Activated naive CD8-positive, alpha-beta T cell treated with anti-CD3 and anti-CD28 coated beads, Interleukin-2, amount 10 ng/mL, durations not matched to agents 7 days and 5 days (primary cell): ENCODE data around the gene NRXN3. TPM values are rescaled to one million over a fixed set of nuclear protein-coding genes. Genes with fewer than 3 reads are reported as not detected.

Experiments used
- ATAC-seq: fragments of 150-1000 bp; cut with Tn5 transposase; one replicate; pipeline ENCODE4 v1.10.0; 2021; ENCODE audit warnings: low read depth, moderate library complexity
- POLR2A ChIA-PET: fragments of 350-600 bp; sonication (Branson Sonifier 250); formaldehyde crosslinking; loops from one replicate; lab custom pipeline; 2021; ENCODE audit warnings: antibody characterized with exemption; lab: Charles Lee
- DNase-seq: peaks from one replicate; pipeline ENCODE4 v3.0.0; 2021
- H3K27ac Mint-ChIP-seq: one replicate; pipeline ENCODE4 v1.8.0; 2022; ENCODE audit warnings: mild to moderate bottlenecking, mixed read lengths
- H3K27me3 Mint-ChIP-seq: one replicate; pipeline ENCODE4 v1.8.0; 2022; ENCODE audit warnings: mild to moderate bottlenecking, moderate library complexity, mixed read lengths
- H3K36me3 Mint-ChIP-seq: one replicate; pipeline ENCODE4 v1.8.0; 2021; ENCODE audit warnings: mild to moderate bottlenecking, mixed read lengths
- H3K4me1 Mint-ChIP-seq: one replicate; pipeline ENCODE4 v1.8.0; 2021; ENCODE audit warnings: mixed read lengths
- H3K4me3 Mint-ChIP-seq: one replicate; pipeline ENCODE4 v1.8.0; 2022; ENCODE audit warnings: mild to moderate bottlenecking, moderate library complexity, mixed read lengths
- H3K9me3 Mint-ChIP-seq: one replicate; pipeline ENCODE4 v1.8.0; 2021; ENCODE audit warnings: mixed read lengths
- total RNA-seq, 2 experiments: library from RNA; stranded (reverse); gene quantifications; one replicate each; pipeline ENCODE4 v1.2.3, GENCODE V29; 2021

The NRXN3 gene
- total RNA-seq, 2 experiments from 2014 or later, result not detected

- no peak for ATAC-seq
- Mint-ChIP-seq H3K36me3 (no peaks in the 10 kb centered on the region), H3K4me3 (no peak overlapping the region), H3K27ac (no peak overlapping the region), H3K27me3 (peaks cover 2% of the 10 kb centered on the region), H3K4me1 (no peaks in the 10 kb centered on the region), H3K9me3 (peaks cover 1% of the 10 kb centered on the region)
- POLR2A ChIA-PET, result no interaction called here
- no peak for DNase-seq
Observed at GRCh38 chr14:78367355-78367754, 197.2 kb downstream of the NRXN3 start.

- no peak for ATAC-seq
Observed at GRCh38 chr14:78383060-78383459, 212.9 kb downstream of the NRXN3 start.

GRCh38 chr14:78398216-78398615, 228.0 kb downstream of the NRXN3 start:
- H3K27me3 Mint-ChIP-seq, result no peaks in the 10 kb centered on the region
- H3K9me3 Mint-ChIP-seq, result no peaks in the 10 kb centered on the region
- no peaks in the 10 kb centered on the region for H3K36me3 Mint-ChIP-seq
- ATAC-seq (no peak), DNase-seq (no peak)
- H3K27ac Mint-ChIP-seq, result no peak overlapping the region
- no peak overlapping the region for H3K4me3 Mint-ChIP-seq
- POLR2A ChIA-PET, result no interaction called here
- H3K4me1 Mint-ChIP-seq, result peaks cover 1% of the 10 kb centered on the region

More at GRCh38 chr14:78383060-78383459, 212.9 kb downstream of the NRXN3 start:
- DNase-seq, result no peak
- H3K27me3 Mint-ChIP-seq, result no peaks in the 10 kb centered on the region
- H3K4me3 Mint-ChIP-seq, result no peak overlapping the region
- H3K36me3 Mint-ChIP-seq, result no peaks in the 10 kb centered on the region
- POLR2A ChIA-PET, result no interaction called here
- H3K9me3 Mint-ChIP-seq, result peaks cover 2% of the 10 kb centered on the region
- no peaks in the 10 kb centered on the region for H3K4me1 Mint-ChIP-seq
- H3K27ac Mint-ChIP-seq, result no peak overlapping the region

GRCh38 chr14:78399316-78399889, 229.2 kb downstream of the NRXN3 start:
- Mint-ChIP-seq H3K27me3 (no peaks in the 10 kb centered on the region), H3K27ac (no peak overlapping the region), H3K36me3 (no peaks in the 10 kb centered on the region), H3K4me3 (no peak overlapping the region), H3K9me3 (no peaks in the 10 kb centered on the region), H3K4me1 (peaks cover 6% of the 10 kb centered on the region)
- no peak for DNase-seq
- no peak for ATAC-seq
- POLR2A ChIA-PET, result no interaction called here

DNA sequence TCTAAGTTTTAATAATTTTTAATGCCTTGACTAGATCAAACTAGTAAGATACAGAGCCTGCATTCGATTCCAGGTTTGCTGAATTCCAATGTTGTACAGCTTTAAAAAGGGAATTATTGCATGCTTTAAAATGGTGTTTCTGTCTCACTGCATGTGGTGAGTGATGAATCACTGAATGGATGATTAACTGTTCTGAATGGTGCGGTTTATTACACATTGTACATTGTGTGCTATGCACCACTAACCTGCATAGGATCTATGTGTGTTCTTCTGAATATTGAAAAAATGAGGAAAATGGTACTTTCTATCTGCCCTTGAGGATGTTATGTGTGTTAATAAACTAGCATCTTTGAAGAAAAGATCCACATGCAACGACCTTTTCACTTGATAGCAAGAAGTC, 231.7 kb downstream of the NRXN3 start:
- POLR2A ChIA-PET, result no interaction called here
- H3K9me3 Mint-ChIP-seq, result no peaks in the 10 kb centered on the region
- peaks cover 6% of the 10 kb centered on the region for H3K4me1 Mint-ChIP-seq
- DNase-seq (no peak), ATAC-seq (no peak)
- no peaks in the 10 kb centered on the region for H3K36me3 Mint-ChIP-seq
- peaks cover 4% of the 10 kb centered on the region for H3K27me3 Mint-ChIP-seq
- H3K4me3 Mint-ChIP-seq, result no peak overlapping the region
- H3K27ac Mint-ChIP-seq, result no peak overlapping the region

GRCh38 chr14:78403278-78403815, 233.2 kb downstream of the NRXN3 start:
- Mint-ChIP-seq H3K4me3 (no peak overlapping the region), H3K27ac (no peak overlapping the region), H3K36me3 (no peaks in the 10 kb centered on the region), H3K9me3 (no peaks in the 10 kb centered on the region), H3K4me1 (peaks cover 6% of the 10 kb centered on the region), H3K27me3 (peaks cover 4% of the 10 kb centered on the region)
- no peak for ATAC-seq
- POLR2A ChIA-PET, result no interaction called here
- no peak for DNase-seq

GRCh38 chr14:78405079-78405856, 235.1 kb downstream of the NRXN3 start:
- no peak overlapping the region for H3K27ac Mint-ChIP-seq
- peaks cover 6% of the 10 kb centered on the region for H3K4me1 Mint-ChIP-seq
- POLR2A ChIA-PET, result no interaction called here
- H3K27me3 Mint-ChIP-seq, result peaks cover 4% of the 10 kb centered on the region
- DNase-seq, result no peak
- no peak overlapping the region for H3K4me3 Mint-ChIP-seq
- no peaks in the 10 kb centered on the region for H3K36me3 Mint-ChIP-seq
- H3K9me3 Mint-ChIP-seq, result no peaks in the 10 kb centered on the region
- ATAC-seq, result no peak

DNA sequence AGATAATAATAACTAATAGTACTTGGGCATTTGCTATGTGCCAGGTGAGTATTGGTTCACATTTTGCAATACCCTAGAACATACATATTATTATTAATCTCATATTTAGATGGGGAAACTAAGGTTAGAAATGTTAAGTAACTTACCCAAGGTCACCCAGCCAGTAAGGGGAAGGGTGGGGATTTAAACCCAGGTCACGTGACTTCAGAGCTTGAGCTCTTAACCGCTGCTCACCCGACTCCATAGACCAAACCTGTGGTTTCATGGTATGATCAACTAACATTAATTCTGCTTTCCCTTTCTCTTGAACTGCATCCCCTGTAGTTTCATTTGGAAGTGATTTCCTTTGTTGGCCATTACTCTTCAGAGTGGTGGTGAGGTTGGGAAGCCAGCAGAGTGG, 242.3 kb downstream of the NRXN3 start:
- Mint-ChIP-seq H3K4me3 (no peak overlapping the region), H3K27ac (no peak overlapping the region), H3K27me3 (no peaks in the 10 kb centered on the region), H3K9me3 (peaks cover 2% of the 10 kb centered on the region), H3K36me3 (no peaks in the 10 kb centered on the region), H3K4me1 (no peaks in the 10 kb centered on the region)
- ATAC-seq, result no peak
- POLR2A ChIA-PET, result no interaction called here
- DNase-seq, result no peak

DNA sequence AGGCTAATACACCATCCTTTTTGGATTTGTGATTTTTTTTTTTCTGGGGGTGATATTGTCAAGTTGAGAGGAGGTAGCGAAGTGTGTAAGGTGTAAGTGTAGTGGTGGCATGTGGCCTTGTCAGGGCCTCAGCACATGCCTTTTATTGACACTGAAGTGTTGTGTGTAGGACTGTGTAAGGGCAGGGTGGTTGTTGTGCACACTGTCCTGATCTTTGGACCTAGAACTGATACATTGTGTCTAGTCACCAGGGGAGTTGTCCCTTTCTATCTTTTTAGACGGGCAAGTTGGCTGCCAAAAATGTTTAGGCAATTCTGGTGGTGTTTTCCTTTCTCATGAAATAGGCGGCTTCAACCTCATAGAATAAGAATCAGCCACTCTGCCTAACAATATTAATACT, 244.0 kb downstream of the NRXN3 start:
- no peak overlapping the region for H3K4me3 Mint-ChIP-seq
- POLR2A ChIA-PET, result no interaction called here
- no peaks in the 10 kb centered on the region for H3K4me1 Mint-ChIP-seq
- H3K27ac Mint-ChIP-seq, result no peak overlapping the region
- H3K36me3 Mint-ChIP-seq, result no peaks in the 10 kb centered on the region
- H3K9me3 Mint-ChIP-seq, result peaks cover 2% of the 10 kb centered on the region
- H3K27me3 Mint-ChIP-seq, result no peaks in the 10 kb centered on the region
- DNase-seq (no peak), ATAC-seq (no peak)

DNA sequence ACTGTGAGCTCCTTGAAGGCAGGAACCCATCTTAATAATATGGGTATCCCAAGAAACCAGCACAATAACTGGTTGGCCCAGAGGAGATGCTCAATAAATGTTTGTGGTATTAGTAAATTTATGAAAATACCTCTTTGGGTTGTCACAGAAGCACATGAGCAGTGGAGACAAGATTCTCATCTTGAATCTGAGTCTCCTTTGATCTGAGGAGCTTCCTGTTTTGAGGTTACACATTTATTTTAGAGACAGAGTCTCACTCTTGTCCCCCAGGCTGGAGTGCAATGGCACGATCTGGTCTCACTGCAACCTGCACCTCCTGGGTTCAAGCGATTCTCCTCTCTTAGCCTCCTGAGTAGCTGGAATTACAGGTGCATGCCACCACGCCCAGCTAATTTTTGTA, 247.4 kb downstream of the NRXN3 start:
- DNase-seq (no peak), ATAC-seq (no peak)
- Mint-ChIP-seq H3K27me3 (no peaks in the 10 kb centered on the region), H3K27ac (no peak overlapping the region), H3K4me1 (no peaks in the 10 kb centered on the region), H3K4me3 (no peak overlapping the region), H3K36me3 (no peaks in the 10 kb centered on the region), H3K9me3 (peaks cover 2% of the 10 kb centered on the region)
- POLR2A ChIA-PET, result no interaction called here

DNA sequence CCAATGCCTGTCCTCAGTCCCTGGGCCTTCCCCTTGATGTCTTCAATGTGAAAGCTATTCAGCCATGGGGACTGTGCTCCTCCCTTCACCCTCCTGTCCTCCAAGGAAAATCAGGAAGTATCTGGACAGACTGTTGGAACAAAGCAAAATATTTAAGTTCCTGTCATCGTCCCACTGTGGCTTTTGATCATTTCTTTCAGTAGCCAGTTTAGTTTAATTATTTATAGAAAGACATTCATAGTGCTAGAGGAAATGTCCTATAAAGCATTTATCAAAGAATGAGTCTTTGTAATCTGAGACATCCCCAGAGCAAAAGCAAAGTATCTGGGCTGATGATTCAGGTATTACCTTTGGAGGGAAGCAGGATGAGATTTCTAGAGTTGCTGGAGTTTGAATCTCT, 254.1 kb downstream of the NRXN3 start:
- no peak for DNase-seq
- POLR2A ChIA-PET, result no interaction called here
- Mint-ChIP-seq H3K36me3 (no peaks in the 10 kb centered on the region), H3K27ac (no peak overlapping the region), H3K4me1 (peaks cover 3% of the 10 kb centered on the region), H3K4me3 (no peak overlapping the region), H3K9me3 (no peaks in the 10 kb centered on the region), H3K27me3 (peaks cover 4% of the 10 kb centered on the region)
- ATAC-seq, result no peak

DNA sequence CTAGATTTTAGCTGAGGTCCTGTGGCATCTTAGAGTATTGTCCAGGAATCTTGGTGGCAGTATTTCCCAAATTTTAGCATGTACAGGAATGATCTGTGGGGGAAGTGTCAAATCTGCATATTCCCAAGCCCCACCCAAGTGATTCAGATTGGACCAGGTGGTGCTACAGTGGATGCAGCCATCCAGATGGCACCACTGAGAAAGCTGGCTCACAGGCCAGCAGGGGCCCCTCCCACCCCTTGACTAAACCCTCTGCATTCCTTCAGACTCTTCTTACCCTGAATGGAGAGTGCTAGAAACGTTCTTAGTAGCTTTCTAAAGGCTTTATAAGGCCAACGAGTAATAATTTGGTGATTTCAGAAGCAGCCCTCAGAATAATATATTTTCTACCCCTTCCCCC, 255.2 kb downstream of the NRXN3 start:
- Mint-ChIP-seq H3K36me3 (no peaks in the 10 kb centered on the region), H3K27me3 (peaks cover 4% of the 10 kb centered on the region), H3K27ac (no peak overlapping the region), H3K4me1 (peaks cover 3% of the 10 kb centered on the region), H3K9me3 (no peaks in the 10 kb centered on the region), H3K4me3 (no peak overlapping the region)
- POLR2A ChIA-PET, result no interaction called here
- no peak for ATAC-seq
- no peak for DNase-seq

DNA sequence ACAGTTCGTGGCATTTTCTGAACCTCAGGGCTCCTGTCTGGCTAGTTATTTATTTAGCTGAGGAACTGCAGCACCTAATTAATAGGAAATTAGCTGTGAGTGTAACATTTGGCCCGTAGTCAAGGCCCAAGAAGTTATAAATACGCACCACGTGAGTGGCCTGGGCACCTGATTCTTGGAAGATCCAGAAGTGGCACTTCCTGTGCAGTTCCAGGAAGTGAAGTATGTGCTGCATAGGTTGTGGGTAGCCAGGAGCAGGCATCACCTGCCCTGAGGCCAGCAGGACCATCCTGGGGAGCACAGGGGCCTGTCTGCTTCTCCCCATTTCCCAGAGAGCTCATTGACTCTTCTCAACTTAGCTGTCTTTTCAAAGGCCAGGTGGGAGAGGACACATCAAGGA, 255.6 kb downstream of the NRXN3 start:
- POLR2A ChIA-PET, result no interaction called here
- no peaks in the 10 kb centered on the region for H3K36me3 Mint-ChIP-seq
- DNase-seq (no peak), ATAC-seq (no peak)
- no peaks in the 10 kb centered on the region for H3K9me3 Mint-ChIP-seq
- H3K4me1 Mint-ChIP-seq, result peaks cover 3% of the 10 kb centered on the region
- H3K27me3 Mint-ChIP-seq, result peaks cover 4% of the 10 kb centered on the region
- H3K27ac Mint-ChIP-seq, result no peak overlapping the region
- no peak overlapping the region for H3K4me3 Mint-ChIP-seq

DNA sequence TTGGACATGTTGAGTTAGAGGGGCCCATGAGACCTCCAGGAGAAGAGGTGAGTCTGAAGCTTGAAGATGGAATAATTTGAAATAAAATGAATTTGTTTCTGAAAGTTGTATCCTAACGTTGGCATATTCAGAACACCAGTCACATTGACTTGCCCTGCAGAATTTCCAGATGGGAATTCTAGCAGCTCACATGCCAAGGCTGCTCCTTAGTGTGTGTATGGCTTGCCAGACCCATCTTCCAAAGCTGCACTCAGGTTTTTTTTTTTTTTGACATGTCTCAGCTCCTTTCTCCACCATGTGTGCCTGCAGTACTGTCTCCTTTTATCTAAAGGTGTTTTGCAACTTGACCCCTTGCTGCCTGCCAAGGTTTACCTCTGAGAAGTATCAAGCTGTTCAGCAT, 261.9 kb downstream of the NRXN3 start:
- no peak for DNase-seq
- H3K9me3 Mint-ChIP-seq, result no peaks in the 10 kb centered on the region
- POLR2A ChIA-PET, result no interaction called here

More for the DNA sequence above, 261.9 kb downstream of the NRXN3 start:
- no peak for ATAC-seq
- Mint-ChIP-seq H3K4me3 (no peak overlapping the region), H3K36me3 (no peaks in the 10 kb centered on the region), H3K27ac (no peak overlapping the region), H3K27me3 (peaks cover 4% of the 10 kb centered on the region), H3K4me1 (no peaks in the 10 kb centered on the region)
